Naive thymus-derived CD4-positive, alpha-beta T cell (primary cell): ENCODE data around the gene SOCS2. TPM values are rescaled to one million over a fixed set of nuclear protein-coding genes. Genes with fewer than 3 reads are reported as not detected.

Experiments used
- ATAC-seq: fragments of 150-1000 bp; cut with Tn5 transposase; 2 replicates; pipeline ENCODE4 v1.10.0; 2021; ENCODE audit warnings: mild to moderate bottlenecking, moderate library complexity
- CTCF ChIA-PET: fragments of 350-600 bp; sonication (Branson Sonifier 250); formaldehyde crosslinking; loops from one replicate; lab custom pipeline; 2021; ENCODE audit warnings: antibody characterized with exemption; lab: Charles Lee
- POLR2A ChIA-PET: fragments of 350-600 bp; sonication (Branson Sonifier 250); formaldehyde crosslinking; loops from one replicate; lab custom pipeline; 2021; ENCODE audit warnings: antibody characterized with exemption, inconsistent platforms; lab: Charles Lee
- DNase-seq, 9 donors: peaks; one replicate each; pipeline versions ENCODE4 v3.0.0 to v3.0.0-alpha.2; 2020 to 2022; ENCODE audit warnings: mixed read lengths in 1 of 9
- H3K27ac ChIP-seq: one replicate; pipeline ENCODE4 v1.7.0; 2013; ENCODE audit warnings: mild to moderate bottlenecking, low read depth, low read length, moderate library complexity
- H3K27me3 ChIP-seq, 2 donors: one replicate each; pipeline ENCODE4 v1.7.0; 2013; ENCODE audit warnings: low read length in 2 of 2, mild to moderate bottlenecking in 2 of 2, moderate library complexity in 2 of 2; ENCODE audit not compliant: control insufficient read depth in 2 of 2, insufficient read depth in 2 of 2
- H3K36me3 ChIP-seq, 3 experiments: 1 replicate in 2 of 3; 2 replicates in 1 of 3; pipeline ENCODE4 v1.7.0; 2013; ENCODE audit warnings: low read length in 3 of 3, mild to moderate bottlenecking in 3 of 3, moderate library complexity in 1 of 3; ENCODE audit not compliant: insufficient read depth in 3 of 3, control insufficient read depth in 2 of 3
- H3K4me1 ChIP-seq, 2 donors: one replicate each; pipeline ENCODE4 v1.7.0; 2013; ENCODE audit warnings: low read length in 2 of 2, mild to moderate bottlenecking in 2 of 2, moderate library complexity in 1 of 2; ENCODE audit not compliant: control insufficient read depth in 2 of 2, insufficient read depth in 2 of 2
- H3K4me3 ChIP-seq: 2 replicates; pipeline ENCODE4 v1.7.0; 2013; ENCODE audit warnings: mild to moderate bottlenecking, low read length
- H3K9me3 ChIP-seq, 3 experiments: 1 replicate in 2 of 3; 2 replicates in 1 of 3; pipeline ENCODE4 v1.7.0; 2013; ENCODE audit warnings: low read length in 3 of 3; ENCODE audit not compliant: control insufficient read depth in 2 of 3
- H3K27ac Mint-ChIP-seq, 9 donors: one replicate each; pipeline ENCODE4 v1.8.0; 2020 to 2022; ENCODE audit warnings: mixed read lengths in 9 of 9, mild to moderate bottlenecking in 8 of 9, moderate library complexity in 5 of 9, inconsistent platforms in 2 of 9
- H3K27me3 Mint-ChIP-seq, 5 donors: one replicate each; pipeline ENCODE4 v1.8.0; 2021 to 2022; ENCODE audit warnings: mixed read lengths in 5 of 5, mild to moderate bottlenecking in 1 of 5
- H3K36me3 Mint-ChIP-seq, 5 donors: one replicate each; pipeline ENCODE4 v1.8.0; 2020 to 2022; ENCODE audit warnings: mixed read lengths in 5 of 5, mild to moderate bottlenecking in 3 of 5, inconsistent platforms in 1 of 5
- H3K4me1 Mint-ChIP-seq, 7 donors: one replicate each; pipeline ENCODE4 v1.8.0; 2020 to 2022; ENCODE audit warnings: mixed read lengths in 7 of 7, mild to moderate bottlenecking in 3 of 7, inconsistent platforms in 1 of 7
- H3K4me3 Mint-ChIP-seq, 10 donors: one replicate each; pipeline ENCODE4 v1.8.0; 2020 to 2022; ENCODE audit warnings: mild to moderate bottlenecking in 10 of 10, mixed read lengths in 10 of 10, moderate library complexity in 6 of 10, inconsistent platforms in 2 of 10
- H3K9me3 Mint-ChIP-seq, 11 donors: one replicate each; pipeline ENCODE4 v1.8.0; 2020 to 2022; ENCODE audit warnings: mixed read lengths in 11 of 11, mild to moderate bottlenecking in 4 of 11, inconsistent platforms in 1 of 11, moderate library complexity in 1 of 11
- intact Hi-C, 2 donors: fragments of 100-400 bp; cut with micrococcal nuclease; formaldehyde crosslinking; loops; one replicate each; pipeline ENCODE4 v1.15.1; 2023
- polyA plus RNA-seq, 2 donors: library from polyadenylated mRNA; unstranded; fragments of 300-500 nt; fragmentation: Illumina TruSeq; gene quantifications; one replicate each; pipeline ENCODE4 v1.2.3, GENCODE V29; 2021
- total RNA-seq, 6 experiments: library from RNA in 5 of 6; stranded (reverse) in 5 of 6; gene quantifications; 1 replicate in 5 of 6; 2 replicates in 1 of 6; pipeline ENCODE4 v1.2.3 and lab custom pipeline; 2021 to 2026

Gene SOCS2
- total and polyA plus RNA-seq, 7 experiments from 2014 or later, result 2.5 to 46.7 (median 34.7) TPM

- Histone ChIP-seq H3K36me3 (peaks cover 0 to 4% (median 3%) of the 10 kb centered on the region in 3 experiments), H3K4me3 (no peak overlapping the region), H3K9me3 (no peaks in the 10 kb centered on the region), H3K27ac (no peak overlapping the region), H3K4me1 (no peaks in the 10 kb centered on the region), H3K27me3 (no peaks in the 10 kb centered on the region)
- Mint-ChIP-seq H3K4me3 (no peak overlapping the region), H3K4me1 (peaks cover 0 to 31% (median 22%) of the 10 kb centered on the region in 7 donors), H3K27ac (no peak overlapping the region), H3K27me3 (peaks cover 0 to 12% (median 0%) of the 10 kb centered on the region in 5 donors), H3K9me3 (no peaks in the 10 kb centered on the region), H3K36me3 (peaks cover 0 to 37% (median 27%) of the 10 kb centered on the region in 5 donors)
- CTCF ChIA-PET, result no interaction called here
- intact Hi-C loops, result no loop called here
- ATAC-seq (no peak), DNase-seq (no peak)
- POLR2A ChIA-PET, result interaction anchor here (1.6 kb wide), 1 partner anchor 14 kb away, joined by 6 read pairs; no protein-coding TSS in a partner anchor
Observed at GRCh38 chr12:93583627-93584392, 11.3 kb downstream of the SOCS2 start.

GRCh38 chr12:93585247-93585646, 12.8 kb downstream of the SOCS2 start:
- CTCF ChIA-PET, result no interaction called here
- Mint-ChIP-seq H3K27me3 (peaks cover 9 to 14% (median 9%) of the 10 kb centered on the region in 5 donors), H3K9me3 (peaks cover 0 to 2% (median 0%) of the 10 kb centered on the region in 11 donors), H3K36me3 (peaks cover 0 to 29% (median 14%) of the 10 kb centered on the region in 5 donors), H3K4me1 (peaks cover 0 to 35% (median 16%) of the 10 kb centered on the region in 7 donors), H3K4me3 (no peak overlapping the region), H3K27ac (no peak overlapping the region)
- H3K9me3 ChIP-seq, result no peaks in the 10 kb centered on the region
- intact Hi-C loops, result no loop called here
- H3K27me3 ChIP-seq, result no peaks in the 10 kb centered on the region
- ATAC-seq (no peak), DNase-seq (no peak)
- H3K4me3 ChIP-seq, result no peak overlapping the region
- POLR2A ChIA-PET, result no interaction called here
- no peaks in the 10 kb centered on the region for H3K4me1 ChIP-seq
- H3K36me3 ChIP-seq, result no peaks in the 10 kb centered on the region
- H3K27ac ChIP-seq, result no peak overlapping the region

- Mint-ChIP-seq H3K27me3 (peaks cover 27 to 30% (median 28%) of the 10 kb centered on the region in 5 donors), H3K36me3 (peaks cover 0 to 14% (median 0%) of the 10 kb centered on the region in 5 donors), H3K9me3 (peaks cover 0 to 2% (median 0%) of the 10 kb centered on the region in 11 donors), H3K4me1 (peaks cover 14 to 39% (median 21%) of the 10 kb centered on the region in 7 donors), H3K4me3 (peak overlapping the region in 1 of 10 donors; percentile 29), H3K27ac (no peak overlapping the region)
- ChIA-PET POLR2A (no interaction called here), CTCF (no interaction called here)
- Histone ChIP-seq H3K4me3 (no peak overlapping the region), H3K27ac (no peak overlapping the region), H3K9me3 (no peaks in the 10 kb centered on the region), H3K27me3 (peaks cover 12 to 17% of the 10 kb centered on the region in 2 donors), H3K36me3 (no peaks in the 10 kb centered on the region), H3K4me1 (peaks cover 0 to 6% of the 10 kb centered on the region in 2 donors)
- no peak for DNase-seq
- intact Hi-C loops, result no loop called here
- ATAC-seq, result no peak
Observed at GRCh38 chr12:93587611-93588010, 15.1 kb downstream of the SOCS2 start.

GRCh38 chr12:93589081-93589480, 16.6 kb downstream of the SOCS2 start:
- H3K9me3 ChIP-seq, result no peaks in the 10 kb centered on the region
- H3K4me3 ChIP-seq, result no peak overlapping the region
- DNase-seq, result no peak
- Mint-ChIP-seq H3K4me3 (no peak overlapping the region), H3K27me3 (peaks cover 38 to 44% (median 42%) of the 10 kb centered on the region in 5 donors), H3K27ac (peak overlapping the region in 1 of 9 donors; percentile 5), H3K4me1 (peaks cover 14 to 42% (median 17%) of the 10 kb centered on the region in 7 donors), H3K36me3 (peaks cover 0 to 13% (median 0%) of the 10 kb centered on the region in 5 donors), H3K9me3 (peaks cover 0 to 2% (median 0%) of the 10 kb centered on the region in 11 donors)
- ChIA-PET POLR2A (no interaction called here), CTCF (no interaction called here)
- peaks cover 17 to 23% of the 10 kb centered on the region in 2 donors for H3K27me3 ChIP-seq
- H3K36me3 ChIP-seq, result no peaks in the 10 kb centered on the region
- no peak overlapping the region for H3K27ac ChIP-seq
- no peak for ATAC-seq
- peaks cover 0 to 6% of the 10 kb centered on the region in 2 donors for H3K4me1 ChIP-seq
- intact Hi-C loops, result no loop called here

- POLR2A ChIA-PET, result interaction anchor here (0.6 to 1.0 kb wide), 2 partner anchors 19 to 535 kb away, joined by 3 read pairs; partner anchors contain the start of gene SOCS2
- DNase-seq (peak in 8 of 9 donors; percentile 13 to 41 (median 25)), ATAC-seq (peak; percentile 95)
- Mint-ChIP-seq H3K9me3 (peaks cover 0 to 2% (median 0%) of the 10 kb centered on the region in 11 donors), H3K27ac (peak overlapping the region in 1 of 9 donors; percentile 75), H3K27me3 (peaks cover 42 to 58% (median 54%) of the 10 kb centered on the region in 5 donors), H3K36me3 (peaks cover 0 to 9% (median 0%) of the 10 kb centered on the region in 5 donors), H3K4me3 (peak overlapping the region; percentile 78 to 93 (median 87)), H3K4me1 (peaks cover 14 to 42% (median 17%) of the 10 kb centered on the region in 7 donors)
- Histone ChIP-seq H3K4me3 (peak overlapping the region; percentile 61), H3K4me1 (peaks cover 0 to 6% of the 10 kb centered on the region in 2 donors), H3K27me3 (peaks cover 17 to 29% of the 10 kb centered on the region in 2 donors), H3K27ac (no peak overlapping the region), H3K36me3 (no peaks in the 10 kb centered on the region), H3K9me3 (no peaks in the 10 kb centered on the region)
- CTCF ChIA-PET, result no interaction called here
- intact Hi-C loops, result loop anchor here (1.0 to 5.0 kb wide), 4 partner anchors 18 to 86 kb away; partner anchors contain the start of gene CRADD (in 2 of the 2)
Observed at GRCh38 chr12:93591137-93591868, 18.8 kb downstream of the SOCS2 start.

GRCh38 chr12:93592641-93593406, 20.3 kb downstream of the SOCS2 start:
- no peak overlapping the region for H3K27ac Mint-ChIP-seq
- H3K36me3 Mint-ChIP-seq, result peaks cover 0 to 9% (median 0%) of the 10 kb centered on the region in 5 donors

More at GRCh38 chr12:93592641-93593406, 20.3 kb downstream of the SOCS2 start:
- H3K27me3 ChIP-seq, result peaks cover 17 to 29% of the 10 kb centered on the region in 2 donors
- CTCF ChIA-PET, result interaction anchor here (0.7 to 0.9 kb wide), 2 partner anchors 23 to 510 kb away, joined by 3 read pairs; no protein-coding TSS in a partner anchor
- POLR2A ChIA-PET, result no interaction called here
- ATAC-seq, result no peak
- peaks cover 50 to 59% (median 54%) of the 10 kb centered on the region in 5 donors for H3K27me3 Mint-ChIP-seq
- H3K9me3 Mint-ChIP-seq, result peaks cover 0 to 2% (median 0%) of the 10 kb centered on the region in 11 donors
- H3K36me3 ChIP-seq, result no peaks in the 10 kb centered on the region
- H3K4me3 ChIP-seq, result no peak overlapping the region
- no peak for DNase-seq
- H3K4me1 Mint-ChIP-seq, result peaks cover 14 to 33% (median 16%) of the 10 kb centered on the region in 7 donors
- peaks cover 0 to 6% of the 10 kb centered on the region in 2 donors for H3K4me1 ChIP-seq
- intact Hi-C loops, result loop anchor here (5.0 kb wide), 2 partner anchors 54 to 84 kb away; partner anchors contain the start of gene CRADD (in 2 of the 2)
- peak overlapping the region in 1 of 10 donors; percentile 3 for H3K4me3 Mint-ChIP-seq
- no peak overlapping the region for H3K27ac ChIP-seq
- H3K9me3 ChIP-seq, result no peaks in the 10 kb centered on the region
